Mesothelial cell of epicardium (in vitro differentiated cells): ENCODE data around the gene LGALS9C. TPM values are rescaled to one million over a fixed set of nuclear protein-coding genes. Genes with fewer than 3 reads are reported as not detected.
"Not testable (repeated sequence)": the region's sequence is repeated elsewhere in the genome, so short reads cannot be mapped to it uniquely, and the experiment has no call there.

Experiments
- DNase-seq, 2 experiments: peaks; one replicate each; pipeline ENCODE4 v3.0.0; 2021; ENCODE audit warnings: low spot score in 2 of 2; ENCODE audit not compliant: unreplicated experiment in 2 of 2
- H3K27ac Mint-ChIP-seq: 2 replicates; pipeline ENCODE4 v1.8.0; 2021; ENCODE audit warnings: mixed read lengths
- H3K27me3 Mint-ChIP-seq: 2 replicates; pipeline ENCODE4 v1.8.0; 2021; ENCODE audit warnings: low read depth, mixed read lengths
- H3K36me3 Mint-ChIP-seq: 2 replicates; pipeline ENCODE4 v1.8.0; 2021; ENCODE audit warnings: mixed read lengths
- H3K4me1 Mint-ChIP-seq: 2 replicates; pipeline ENCODE4 v1.8.0; 2021; ENCODE audit warnings: mixed read lengths
- H3K4me3 Mint-ChIP-seq: 2 replicates; pipeline ENCODE4 v1.8.0; 2021; ENCODE audit warnings: mild to moderate bottlenecking, moderate library complexity, mixed read lengths
- H3K9me3 Mint-ChIP-seq: 2 replicates; pipeline ENCODE4 v1.8.0; 2021; ENCODE audit warnings: mixed read lengths
- total RNA-seq: library from RNA; stranded (reverse); gene quantifications from 3 replicates; pipeline ENCODE4 v1.2.1, GENCODE V29; 2021

LGALS9C gene
- total RNA-seq, 1 donor from 2014 or later, result not detected

DNA sequence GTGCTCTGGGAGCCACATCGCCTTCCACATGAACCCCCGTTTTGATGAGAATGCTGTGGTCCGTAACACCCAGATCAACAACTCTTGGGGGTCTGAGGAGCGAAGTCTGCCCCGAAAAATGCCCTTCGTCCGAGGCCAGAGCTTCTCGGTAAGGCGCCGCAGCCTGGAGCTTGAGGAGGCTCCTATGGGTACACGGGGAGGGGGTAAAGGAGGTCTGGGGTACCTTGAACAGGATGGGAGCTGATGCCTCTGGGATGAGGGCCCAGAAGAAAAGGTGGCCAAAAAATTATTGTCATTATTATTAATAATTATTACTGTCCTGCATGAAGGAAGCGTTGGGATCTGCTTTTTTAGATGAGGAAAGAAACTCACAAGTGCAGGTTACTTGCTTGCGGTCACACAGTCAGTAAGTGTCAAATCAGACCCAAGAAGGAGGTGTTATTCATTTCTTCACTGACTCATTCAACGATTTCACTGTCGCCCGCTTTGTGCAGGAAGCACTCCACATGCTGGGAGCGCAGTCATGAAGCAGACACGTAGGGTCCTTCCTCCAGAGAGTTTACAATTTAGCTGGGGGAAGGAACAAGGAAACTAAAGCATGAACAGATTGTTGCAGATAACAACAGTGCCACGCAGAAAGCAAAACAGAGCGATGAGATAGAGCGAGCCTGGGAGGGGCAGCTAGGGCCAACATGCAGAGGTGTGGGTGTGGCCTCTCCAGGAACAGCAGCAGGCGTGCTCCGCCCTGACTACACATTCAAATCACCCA lies 16.3 kb downstream of the LGALS9C start:
- H3K9me3 Mint-ChIP-seq, H3K4me1 Mint-ChIP-seq, H3K27me3 Mint-ChIP-seq, DNase-seq, H3K4me3 Mint-ChIP-seq, H3K27ac Mint-ChIP-seq, H3K36me3 Mint-ChIP-seq: not testable (repeated sequence)

DNA sequence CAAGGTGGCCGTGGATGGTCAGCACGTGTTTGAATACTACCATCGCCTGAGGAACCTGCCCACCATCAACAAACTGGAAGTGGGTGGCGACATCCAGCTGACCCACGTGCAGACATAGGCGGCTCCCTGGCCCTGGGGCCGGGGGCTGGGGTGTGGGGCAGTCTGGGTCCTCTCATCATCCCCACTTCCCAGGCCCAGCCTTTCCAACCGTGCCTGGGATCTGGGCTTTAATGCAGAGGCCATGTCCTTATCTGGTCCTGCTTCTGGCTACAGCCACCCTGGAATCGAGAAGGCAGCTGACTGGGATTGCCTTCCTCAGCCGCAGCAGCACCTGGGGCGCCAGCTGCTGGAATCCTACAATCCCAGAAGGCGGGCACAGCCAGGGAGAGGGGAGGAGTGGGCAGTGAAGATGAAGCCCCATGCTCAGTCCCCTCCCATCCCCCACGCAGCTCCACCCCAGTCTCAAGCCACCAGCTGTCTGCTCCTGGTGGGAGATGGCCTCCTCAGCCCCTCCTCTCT lies 17.7 kb downstream of the LGALS9C start:
- not testable (repeated sequence) for H3K9me3 Mint-ChIP-seq, H3K27ac Mint-ChIP-seq, DNase-seq, H3K36me3 Mint-ChIP-seq, H3K27me3 Mint-ChIP-seq, H3K4me3 Mint-ChIP-seq, H3K4me1 Mint-ChIP-seq

DNA sequence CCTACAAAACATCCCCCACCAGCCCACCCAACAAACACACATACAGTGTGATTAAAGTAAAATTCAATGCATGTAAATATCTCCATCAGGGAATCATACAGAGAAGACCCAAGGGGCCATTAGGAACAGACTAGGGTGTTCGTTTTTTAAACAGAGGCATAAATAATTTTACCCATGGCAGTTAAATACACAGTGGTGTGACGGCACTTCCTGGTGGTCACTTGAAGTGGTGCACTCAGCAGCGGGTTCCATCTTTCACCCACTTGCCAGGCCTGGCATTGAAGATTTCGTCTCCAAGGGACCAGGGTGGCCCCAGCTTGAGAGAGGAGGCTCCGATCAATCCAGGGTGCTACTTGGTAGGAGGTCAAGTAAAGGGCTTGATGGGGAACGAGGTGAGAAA lies 20.5 kb downstream of the LGALS9C start:
- not testable (repeated sequence) for H3K4me1 Mint-ChIP-seq, H3K27ac Mint-ChIP-seq, H3K9me3 Mint-ChIP-seq, H3K4me3 Mint-ChIP-seq, H3K36me3 Mint-ChIP-seq, H3K27me3 Mint-ChIP-seq, DNase-seq

DNA sequence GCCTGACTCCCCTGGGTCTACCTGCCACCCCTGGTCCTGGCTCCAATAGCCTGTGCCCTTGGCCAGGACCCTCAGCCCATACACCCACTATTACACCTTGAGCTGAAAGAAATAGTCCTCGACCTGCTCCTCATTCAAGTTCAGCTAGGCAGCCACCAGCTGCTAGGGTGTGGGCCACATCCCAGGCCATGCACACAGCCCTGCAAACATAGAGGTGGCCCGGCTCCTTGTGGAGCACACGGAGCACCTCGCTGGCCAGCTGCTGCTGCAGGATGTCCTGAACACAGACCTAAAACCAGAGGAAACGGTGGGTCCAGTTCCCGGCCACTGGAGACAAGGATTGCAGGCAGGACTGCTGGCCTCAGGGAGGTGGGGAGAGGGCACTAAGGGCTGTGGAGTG lies 22.5 kb downstream of the LGALS9C start:
- not testable (repeated sequence) for H3K36me3 Mint-ChIP-seq, H3K4me1 Mint-ChIP-seq, H3K9me3 Mint-ChIP-seq, H3K27ac Mint-ChIP-seq, H3K4me3 Mint-ChIP-seq, H3K27me3 Mint-ChIP-seq, DNase-seq

DNA sequence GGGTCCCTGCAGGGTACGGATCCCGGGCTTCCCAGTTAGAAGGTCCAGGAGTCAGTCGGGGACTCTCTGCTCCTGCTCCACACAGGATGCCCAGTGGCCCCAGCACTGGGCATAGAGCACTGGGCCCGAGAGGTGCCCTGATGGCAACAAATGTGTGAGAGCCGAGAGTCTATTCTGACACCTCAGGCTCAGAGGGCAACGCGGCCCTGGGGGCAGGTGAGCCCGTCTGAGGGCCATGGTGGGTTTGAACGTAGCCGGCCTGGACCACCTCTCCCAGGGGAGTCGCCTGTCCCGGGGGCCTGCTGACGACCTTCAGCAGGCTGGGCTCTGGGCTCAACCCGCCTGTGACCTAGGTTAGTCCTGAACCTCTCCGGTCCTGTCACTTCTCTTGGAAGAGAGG lies 23.2 kb downstream of the LGALS9C start:
- DNase-seq, H3K27me3 Mint-ChIP-seq, H3K9me3 Mint-ChIP-seq, H3K4me1 Mint-ChIP-seq, H3K36me3 Mint-ChIP-seq, H3K27ac Mint-ChIP-seq, H3K4me3 Mint-ChIP-seq: not testable (repeated sequence)

DNA sequence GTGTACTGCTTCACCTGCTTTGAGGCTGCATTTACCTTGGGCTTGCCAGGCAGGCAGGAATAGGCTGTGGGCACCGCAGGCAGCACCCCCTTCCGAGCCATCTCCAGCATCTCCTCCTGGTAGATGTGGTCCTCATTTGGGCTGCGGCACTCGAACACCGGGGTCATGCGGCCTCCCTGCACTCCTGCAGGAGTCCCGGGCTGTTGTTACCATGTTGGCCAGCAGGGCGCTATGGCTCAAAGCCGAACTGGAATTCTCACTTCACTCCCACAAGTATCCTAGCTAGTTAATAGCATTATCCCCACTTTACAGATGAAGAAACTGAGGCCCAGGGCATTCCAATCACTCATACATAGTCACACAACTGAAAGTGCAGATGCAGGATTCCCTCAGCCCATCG lies 23.7 kb downstream of the LGALS9C start:
- not testable (repeated sequence) for H3K36me3 Mint-ChIP-seq, H3K9me3 Mint-ChIP-seq, H3K27me3 Mint-ChIP-seq, H3K4me1 Mint-ChIP-seq, DNase-seq, H3K4me3 Mint-ChIP-seq, H3K27ac Mint-ChIP-seq

DNA sequence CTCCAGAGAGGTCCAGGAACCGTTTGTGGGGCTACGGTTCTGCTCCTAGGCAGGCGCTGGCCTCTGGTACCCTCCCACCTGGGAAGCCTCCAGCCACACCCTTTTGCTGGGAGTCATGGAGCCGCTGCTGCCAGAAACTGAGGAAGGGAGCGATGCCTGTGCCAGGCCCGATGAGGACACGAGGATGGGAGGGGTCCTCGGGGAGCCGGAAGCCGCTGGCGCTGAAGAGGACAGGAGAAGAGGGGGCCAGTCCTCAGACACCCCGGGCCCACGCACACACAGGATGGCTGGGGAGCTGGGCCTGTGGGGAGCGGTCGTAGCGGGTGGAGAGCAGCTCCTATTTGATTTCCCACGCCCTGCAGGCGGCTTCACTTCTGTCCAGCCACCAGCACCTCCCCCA lies 24.2 kb downstream of the LGALS9C start:
- not testable (repeated sequence) for DNase-seq, H3K9me3 Mint-ChIP-seq, H3K27me3 Mint-ChIP-seq, H3K4me1 Mint-ChIP-seq, H3K4me3 Mint-ChIP-seq, H3K36me3 Mint-ChIP-seq, H3K27ac Mint-ChIP-seq

DNA sequence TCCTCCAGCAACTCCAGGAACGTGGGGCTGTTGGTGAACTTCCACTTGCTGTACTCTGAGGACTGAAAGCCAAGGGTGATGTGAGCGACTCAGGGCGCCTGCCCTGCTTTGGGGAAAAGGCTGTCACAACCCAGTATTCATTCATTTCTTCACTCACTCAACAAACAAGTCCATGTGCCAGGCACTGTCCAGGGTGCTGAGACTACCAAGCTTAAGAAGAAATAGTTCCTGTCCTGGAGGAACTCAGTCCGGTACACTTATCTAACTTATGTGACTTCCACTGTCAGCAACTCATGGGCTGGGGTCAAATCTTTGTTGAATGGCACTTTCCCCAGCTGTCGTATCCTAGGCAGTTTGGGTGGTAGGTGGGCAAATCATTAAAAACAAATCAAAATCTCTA lies 26.6 kb downstream of the LGALS9C start:
- H3K4me3 Mint-ChIP-seq, H3K27me3 Mint-ChIP-seq, H3K27ac Mint-ChIP-seq, H3K4me1 Mint-ChIP-seq, DNase-seq, H3K36me3 Mint-ChIP-seq, H3K9me3 Mint-ChIP-seq: not testable (repeated sequence)

DNA sequence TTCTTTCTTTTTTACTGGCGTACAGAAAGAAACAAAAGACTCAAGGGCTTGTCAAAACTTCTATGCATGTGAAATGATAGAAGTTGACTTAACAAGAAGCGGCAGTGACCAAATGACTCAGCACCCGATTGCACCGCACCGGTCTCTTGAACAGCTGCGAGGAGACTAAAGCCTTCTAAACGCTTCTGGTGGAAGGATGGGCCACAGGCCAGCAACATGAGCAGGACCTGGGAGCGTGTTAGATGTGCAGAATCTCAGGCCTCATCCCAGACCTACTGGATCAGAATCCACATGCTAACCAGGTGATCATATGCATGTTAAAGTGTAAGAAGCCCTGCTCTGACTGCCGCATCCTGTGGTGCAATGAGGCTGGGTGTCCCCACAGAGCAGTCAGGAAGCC lies 31.1 kb downstream of the LGALS9C start:
- not testable (repeated sequence) for H3K4me3 Mint-ChIP-seq, H3K36me3 Mint-ChIP-seq, H3K27me3 Mint-ChIP-seq, DNase-seq, H3K4me1 Mint-ChIP-seq, H3K9me3 Mint-ChIP-seq, H3K27ac Mint-ChIP-seq

DNA sequence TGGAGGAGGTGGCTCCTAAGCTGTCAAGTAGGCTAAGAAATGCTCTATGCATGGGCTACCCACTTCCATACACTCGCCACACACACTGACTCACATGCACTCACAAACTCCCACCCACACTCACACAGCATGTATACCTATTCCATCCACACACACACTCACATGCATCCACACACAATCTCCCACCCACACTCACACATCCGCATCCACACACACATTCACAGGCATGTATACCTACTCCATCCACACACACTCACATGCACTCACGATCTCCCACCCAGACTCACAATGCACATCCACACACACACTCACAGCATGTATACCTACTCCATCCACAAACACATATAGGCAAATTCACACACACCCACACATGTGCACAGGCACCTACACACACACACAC lies 32.1 kb downstream of the LGALS9C start:
- not testable (repeated sequence) for H3K9me3 Mint-ChIP-seq, DNase-seq, H3K27ac Mint-ChIP-seq, H3K4me3 Mint-ChIP-seq, H3K27me3 Mint-ChIP-seq, H3K36me3 Mint-ChIP-seq, H3K4me1 Mint-ChIP-seq

DNA sequence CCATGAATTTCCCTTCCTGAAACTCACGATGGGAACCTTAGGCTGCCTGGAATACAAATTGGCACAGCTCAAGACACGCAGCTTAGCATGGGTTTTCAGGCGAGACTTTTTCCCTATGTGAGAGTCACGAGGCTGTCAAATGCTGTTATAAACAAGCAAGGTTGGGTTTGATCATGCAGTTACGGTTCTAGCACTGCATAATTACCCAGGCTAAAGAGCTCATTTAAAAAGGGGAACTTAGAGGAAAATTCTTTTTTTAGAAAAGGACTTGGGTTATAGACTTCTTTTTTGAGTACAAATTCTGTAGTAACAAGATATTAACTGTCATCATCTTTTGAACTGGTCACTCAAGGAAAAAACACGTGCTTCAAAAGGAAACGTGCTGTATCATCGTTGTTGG lies 44.5 kb downstream of the LGALS9C start:
- H3K36me3 Mint-ChIP-seq, H3K9me3 Mint-ChIP-seq, H3K4me3 Mint-ChIP-seq, H3K27me3 Mint-ChIP-seq, DNase-seq, H3K27ac Mint-ChIP-seq, H3K4me1 Mint-ChIP-seq: not testable (repeated sequence)

DNA sequence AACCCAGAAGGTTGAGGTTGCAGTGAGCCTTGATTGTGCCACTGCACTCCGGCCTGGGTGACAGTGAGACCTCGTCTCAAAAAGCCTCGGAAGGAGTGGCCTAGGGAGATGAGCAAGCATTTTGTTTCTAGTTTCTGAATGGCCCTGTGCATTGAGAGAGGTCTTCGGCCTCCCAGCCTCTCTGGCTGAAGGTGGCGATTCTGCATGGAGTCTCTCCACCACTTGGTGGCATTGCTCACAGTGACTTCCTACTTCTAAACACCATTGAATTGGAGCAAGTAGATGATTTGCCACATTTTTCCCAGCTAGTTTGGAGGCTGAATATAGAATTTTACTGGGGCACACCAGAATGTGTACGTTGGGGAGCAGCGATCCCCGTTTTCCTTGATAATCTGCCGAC lies 48.4 kb downstream of the LGALS9C start:
- H3K4me3 Mint-ChIP-seq, H3K36me3 Mint-ChIP-seq, H3K4me1 Mint-ChIP-seq, H3K27ac Mint-ChIP-seq, DNase-seq, H3K27me3 Mint-ChIP-seq, H3K9me3 Mint-ChIP-seq: not testable (repeated sequence)

DNA sequence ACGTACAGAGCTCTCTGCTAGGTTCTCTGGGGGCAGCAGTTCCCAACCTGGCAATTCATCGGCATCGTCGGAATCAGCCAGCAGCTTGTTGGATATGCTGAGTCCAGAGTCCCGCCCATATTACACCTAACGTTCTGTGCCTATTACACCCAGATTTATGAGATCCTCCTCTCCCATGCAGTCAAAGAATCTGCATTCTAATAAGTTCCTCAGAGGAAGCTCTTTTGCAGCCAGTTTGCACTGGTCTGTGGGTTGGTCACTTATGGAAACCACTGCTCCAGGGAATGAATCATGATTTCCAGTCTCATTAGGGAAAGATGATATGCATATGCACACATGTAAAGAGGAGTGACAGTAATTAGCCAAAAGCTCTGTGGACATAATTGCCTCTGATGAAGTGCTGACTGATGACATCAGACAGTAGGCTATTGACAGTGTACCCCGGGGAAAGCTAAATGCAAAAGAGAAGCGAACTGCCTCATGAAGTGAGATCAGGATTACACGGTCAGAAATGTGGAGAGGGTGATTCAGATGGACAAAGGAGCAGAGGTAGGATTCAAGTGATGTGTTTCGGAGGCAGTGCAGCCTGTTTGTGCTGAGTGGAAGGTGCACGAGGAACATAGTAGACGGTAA lies 49.7 kb downstream of the LGALS9C start:
- H3K36me3 Mint-ChIP-seq, H3K9me3 Mint-ChIP-seq, H3K27me3 Mint-ChIP-seq, H3K4me3 Mint-ChIP-seq, DNase-seq, H3K27ac Mint-ChIP-seq, H3K4me1 Mint-ChIP-seq: not testable (repeated sequence)

DNA sequence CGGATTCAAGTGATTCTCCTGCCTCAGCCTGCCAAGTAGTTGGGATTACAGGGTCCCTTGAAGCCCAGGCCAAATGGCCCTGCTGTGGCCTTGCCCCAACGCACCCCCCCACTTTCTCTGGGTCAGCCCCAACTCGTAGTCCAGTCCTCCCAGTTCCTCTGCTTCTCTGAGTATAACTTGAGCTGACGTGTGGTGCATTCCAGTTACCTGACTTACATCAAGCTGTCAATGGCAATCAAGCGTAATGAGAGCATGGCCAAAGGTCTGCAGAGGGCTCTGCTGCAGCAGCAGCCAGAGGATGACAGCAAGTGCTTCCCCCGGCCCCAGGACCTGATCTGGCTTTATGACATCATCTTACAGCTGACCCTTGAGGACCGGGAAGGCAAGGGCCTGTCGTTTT lies 50.8 kb downstream of the LGALS9C start:
- not testable (repeated sequence) for DNase-seq, H3K27me3 Mint-ChIP-seq

More for the DNA sequence above, 50.8 kb downstream of the LGALS9C start:
- H3K9me3 Mint-ChIP-seq, H3K4me1 Mint-ChIP-seq, H3K36me3 Mint-ChIP-seq, H3K27ac Mint-ChIP-seq, H3K4me3 Mint-ChIP-seq: not testable (repeated sequence)
